ENCODE results near the gene CHID1. TPM values are rescaled to one million over a fixed set of nuclear protein-coding genes. Genes with fewer than 3 reads are reported as not detected.

Gene CHID1
- total RNA-seq, 3 donors from 2014 or later = 52.3 to 64.3 (median 55.3) TPM

GRCh38 chr11:893008-893654, 17.5 kb downstream of the CHID1 start:
- H3K4me1 ChIP-seq (ENCODE audit: low read depth) = no peaks in the 10 kb centered on the region
- no peaks in the 10 kb centered on the region for H3K36me3 ChIP-seq (ENCODE audit: low read depth)
- intact Hi-C loops (cut with DNase I, micrococcal nuclease) = no loop called here
- H3K9me3 ChIP-seq = no peaks in the 10 kb centered on the region
- no peak overlapping the region for H3K4me3 ChIP-seq
- DNase-seq = no peak
- ATAC-seq = no peak
- TF ChIP-seq CTCF (IDR thresholded peaks at IDR 0.05) = no peak

GRCh38 chr11:890794-891540, 19.6 kb downstream of the CHID1 start:
- intact Hi-C loops (cut with DNase I, micrococcal nuclease) = no loop called here
- no peak for ATAC-seq
- no peaks in the 10 kb centered on the region for H3K36me3 ChIP-seq (ENCODE audit: low read depth)

GRCh38 chr11:889687-890475, 20.7 kb downstream of the CHID1 start:
- ATAC-seq = no peak
- intact Hi-C loops (cut with DNase I, micrococcal nuclease) = no loop called here
- no peaks in the 10 kb centered on the region for H3K36me3 ChIP-seq (ENCODE audit: low read depth)
- DNase-seq = no peak
- no peak for TF ChIP-seq CTCF (IDR thresholded peaks at IDR 0.05)
- no peak overlapping the region for H3K4me3 ChIP-seq
- no peaks in the 10 kb centered on the region for H3K9me3 ChIP-seq
- H3K4me1 ChIP-seq (ENCODE audit: low read depth) = no peaks in the 10 kb centered on the region

More at GRCh38 chr11:890794-891540, 19.6 kb downstream of the CHID1 start:
- no peaks in the 10 kb centered on the region for H3K4me1 ChIP-seq (ENCODE audit: low read depth)
- TF ChIP-seq CTCF (IDR thresholded peaks at IDR 0.05) = no peak
- no peak overlapping the region for H3K4me3 ChIP-seq
- DNase-seq = no peak
- no peaks in the 10 kb centered on the region for H3K9me3 ChIP-seq

- intact Hi-C loops (cut with DNase I, micrococcal nuclease) = no loop called here
- no peaks in the 10 kb centered on the region for H3K4me1 ChIP-seq (ENCODE audit: low read depth)
- ATAC-seq (no peak), DNase-seq (no peak)
- H3K36me3 ChIP-seq (ENCODE audit: low read depth) = no peaks in the 10 kb centered on the region
- no peaks in the 10 kb centered on the region for H3K9me3 ChIP-seq
- H3K4me3 ChIP-seq = no peak overlapping the region
- no peak for TF ChIP-seq CTCF (IDR thresholded peaks at IDR 0.05)
Measured at GRCh38 chr11:889257-889656, 21.4 kb downstream of the CHID1 start.

- Histone ChIP-seq H3K4me3 (no peak overlapping the region), H3K36me3 (ENCODE audit: low read depth) (no peaks in the 10 kb centered on the region), H3K9me3 (no peaks in the 10 kb centered on the region), H3K4me1 (ENCODE audit: low read depth) (no peaks in the 10 kb centered on the region)
- no peak for ATAC-seq
- no peak for DNase-seq
- intact Hi-C loops (cut with DNase I, micrococcal nuclease) = no loop called here
- TF ChIP-seq CTCF (IDR thresholded peaks at IDR 0.05) = no peak
Measured at GRCh38 chr11:888310-889212, 22.0 kb downstream of the CHID1 start.
